Nephron (organoid): Measurements from ENCODE around the gene APELA.

Experiments
- H3K27ac Mint-ChIP-seq, 3 experiments: 2 replicates each; pipeline ENCODE4 v1.8.0; 2020; ENCODE audit warnings: mixed read lengths in 3 of 3, mild to moderate bottlenecking in 2 of 3, moderate library complexity in 1 of 3
- H3K27me3 Mint-ChIP-seq: 2 replicates; pipeline ENCODE4 v1.8.0; 2021; ENCODE audit warnings: low read depth, mild to moderate bottlenecking, moderate library complexity, mixed read lengths
- H3K36me3 Mint-ChIP-seq: 2 replicates; pipeline ENCODE4 v1.8.0; 2020; ENCODE audit warnings: low read depth, mixed read lengths
- H3K4me1 Mint-ChIP-seq: 2 replicates; pipeline ENCODE4 v1.8.0; 2020; ENCODE audit warnings: mixed read lengths
- H3K4me3 Mint-ChIP-seq, 3 experiments: 2 replicates each; pipeline ENCODE4 v1.8.0; 2020; ENCODE audit warnings: mild to moderate bottlenecking in 3 of 3, mixed read lengths in 3 of 3, moderate library complexity in 2 of 3
- H3K9me3 Mint-ChIP-seq: 2 replicates; pipeline ENCODE4 v1.8.0; 2020; ENCODE audit warnings: mixed read lengths
- TF ChIP-seq, protein P1 (sequence below), 3 experiments: fragments of 200-600 bp; sonication (generic); IDR thresholded peaks; one replicate each; pipeline ENCODE4 v1.5.0; 2021; ENCODE audit warnings: antibody characterized with exemption in 3 of 3; ENCODE audit not compliant: unreplicated experiment in 3 of 3

APELA gene

DNA sequence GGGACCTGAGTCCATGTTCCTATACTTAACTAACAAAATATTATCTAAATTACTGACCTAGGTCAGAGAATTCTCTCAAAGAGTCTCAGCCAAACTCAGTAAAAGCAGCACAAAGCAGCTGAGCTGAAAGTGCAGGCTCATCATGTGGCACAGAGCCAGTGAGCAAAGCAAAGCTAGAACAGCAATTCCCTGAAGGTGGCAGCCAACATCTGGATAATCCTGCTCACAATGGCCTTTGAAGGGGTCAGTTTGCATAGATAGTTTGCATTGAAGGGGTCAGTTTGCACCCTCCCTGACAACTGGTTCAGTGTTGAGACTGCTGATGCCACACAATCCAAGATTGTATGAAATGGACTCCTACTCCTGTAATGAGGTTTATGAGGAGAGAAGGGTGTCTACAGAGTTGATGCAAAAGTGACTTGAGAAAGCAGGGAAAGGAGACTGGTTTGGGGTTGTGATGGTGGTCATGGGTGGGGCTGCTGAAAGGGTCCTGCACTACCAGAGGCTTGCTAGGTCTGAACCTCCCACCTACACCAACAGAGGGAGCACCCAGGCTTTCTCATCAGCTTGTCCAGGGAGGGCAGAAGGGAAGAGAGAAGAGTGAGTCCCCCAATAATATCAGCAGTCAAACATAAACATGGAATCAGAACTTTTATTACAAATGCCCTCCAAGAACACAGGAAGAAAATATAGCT is 60.7 kb downstream of the APELA start:
- no peaks in the 10 kb centered on the region for H3K36me3 Mint-ChIP-seq
- H3K27ac Mint-ChIP-seq: peak overlapping the region in 1 of 3 experiments; percentile 35
- no peak overlapping the region for H3K4me3 Mint-ChIP-seq
- H3K4me1 Mint-ChIP-seq: peaks cover 6% of the 10 kb centered on the region
- TF ChIP-seq, protein P1, sequence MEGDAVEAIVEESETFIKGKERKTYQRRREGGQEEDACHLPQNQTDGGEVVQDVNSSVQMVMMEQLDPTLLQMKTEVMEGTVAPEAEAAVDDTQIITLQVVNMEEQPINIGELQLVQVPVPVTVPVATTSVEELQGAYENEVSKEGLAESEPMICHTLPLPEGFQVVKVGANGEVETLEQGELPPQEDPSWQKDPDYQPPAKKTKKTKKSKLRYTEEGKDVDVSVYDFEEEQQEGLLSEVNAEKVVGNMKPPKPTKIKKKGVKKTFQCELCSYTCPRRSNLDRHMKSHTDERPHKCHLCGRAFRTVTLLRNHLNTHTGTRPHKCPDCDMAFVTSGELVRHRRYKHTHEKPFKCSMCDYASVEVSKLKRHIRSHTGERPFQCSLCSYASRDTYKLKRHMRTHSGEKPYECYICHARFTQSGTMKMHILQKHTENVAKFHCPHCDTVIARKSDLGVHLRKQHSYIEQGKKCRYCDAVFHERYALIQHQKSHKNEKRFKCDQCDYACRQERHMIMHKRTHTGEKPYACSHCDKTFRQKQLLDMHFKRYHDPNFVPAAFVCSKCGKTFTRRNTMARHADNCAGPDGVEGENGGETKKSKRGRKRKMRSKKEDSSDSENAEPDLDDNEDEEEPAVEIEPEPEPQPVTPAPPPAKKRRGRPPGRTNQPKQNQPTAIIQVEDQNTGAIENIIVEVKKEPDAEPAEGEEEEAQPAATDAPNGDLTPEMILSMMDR (IDR thresholded peaks at IDR 0.05; ENCODE audit: unreplicated experiment in 3 of 3): peak in 1 of 3 experiments; percentile 4
- no peaks in the 10 kb centered on the region for H3K9me3 Mint-ChIP-seq
- peaks cover 4% of the 10 kb centered on the region for H3K27me3 Mint-ChIP-seq

DNA sequence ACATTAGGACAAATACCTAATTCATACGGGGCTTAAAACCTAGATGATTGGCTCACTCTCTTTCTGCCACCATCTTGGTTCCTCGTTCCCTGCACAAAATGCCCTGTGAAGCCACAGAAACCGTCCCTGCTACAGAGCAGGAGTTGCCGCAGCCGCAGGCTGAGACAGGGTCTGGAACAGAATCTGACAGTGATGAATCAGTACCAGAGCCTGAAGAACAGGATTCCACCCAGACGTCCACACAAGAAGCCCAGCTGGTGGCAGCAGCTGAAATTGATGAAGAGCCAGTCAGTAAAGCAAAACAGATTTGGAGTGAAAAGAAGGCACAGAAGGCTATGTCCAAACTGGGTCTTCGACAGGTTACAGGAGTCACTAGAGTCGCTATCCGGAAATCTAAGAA is 66.2 kb downstream of the APELA start:
- Mint-ChIP-seq H3K4me3 (no peak overlapping the region), H3K9me3 (no peaks in the 10 kb centered on the region), H3K36me3 (no peaks in the 10 kb centered on the region), H3K27ac (no peak overlapping the region), H3K27me3 (peaks cover 22% of the 10 kb centered on the region), H3K4me1 (no peaks in the 10 kb centered on the region)
- TF ChIP-seq, protein P1 (IDR thresholded peaks at IDR 0.05; ENCODE audit: unreplicated experiment in 3 of 3): no peak

- no peak overlapping the region for H3K4me3 Mint-ChIP-seq
- H3K27ac Mint-ChIP-seq: no peak overlapping the region
- H3K27me3 Mint-ChIP-seq: peaks cover 22% of the 10 kb centered on the region
- no peaks in the 10 kb centered on the region for H3K9me3 Mint-ChIP-seq
- H3K36me3 Mint-ChIP-seq: no peaks in the 10 kb centered on the region
- TF ChIP-seq, protein P1 (IDR thresholded peaks at IDR 0.05; ENCODE audit: unreplicated experiment in 3 of 3): no peak
- no peaks in the 10 kb centered on the region for H3K4me1 Mint-ChIP-seq
Measured at GRCh38 chr4:164945146-164945545, 68.2 kb downstream of the APELA start.

- Mint-ChIP-seq H3K27me3 (peaks cover 21% of the 10 kb centered on the region), H3K36me3 (no peaks in the 10 kb centered on the region), H3K4me3 (no peak overlapping the region), H3K4me1 (no peaks in the 10 kb centered on the region), H3K9me3 (no peaks in the 10 kb centered on the region), H3K27ac (no peak overlapping the region)
- TF ChIP-seq, protein P1 (IDR thresholded peaks at IDR 0.05; ENCODE audit: unreplicated experiment in 3 of 3): no peak
Measured at GRCh38 chr4:164946810-164947209, 69.8 kb downstream of the APELA start.
